ENCODE data around the gene CITED4.

DNA sequence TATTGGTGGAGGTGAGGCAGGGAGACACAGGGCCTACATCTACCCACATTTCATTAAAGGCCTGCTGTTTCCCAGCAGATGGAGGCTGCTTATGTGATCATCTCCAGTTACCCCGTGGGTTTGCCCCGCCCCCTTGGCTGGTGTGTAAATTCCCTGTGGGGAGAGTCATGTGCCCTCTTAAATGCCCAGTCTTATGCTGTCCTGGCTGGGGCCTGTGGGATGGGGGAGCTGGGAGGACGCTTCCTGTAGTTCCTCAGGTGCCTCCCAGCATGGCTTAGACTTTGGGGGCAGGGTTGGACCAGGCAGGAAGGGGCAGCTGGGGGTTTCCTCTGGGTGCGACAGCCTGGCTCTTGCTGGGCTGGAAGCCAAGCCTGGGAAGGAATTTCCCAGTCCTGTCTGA lies 15.5 kb upstream of the CITED4 start:
- TF ChIP-seq, protein P1, sequence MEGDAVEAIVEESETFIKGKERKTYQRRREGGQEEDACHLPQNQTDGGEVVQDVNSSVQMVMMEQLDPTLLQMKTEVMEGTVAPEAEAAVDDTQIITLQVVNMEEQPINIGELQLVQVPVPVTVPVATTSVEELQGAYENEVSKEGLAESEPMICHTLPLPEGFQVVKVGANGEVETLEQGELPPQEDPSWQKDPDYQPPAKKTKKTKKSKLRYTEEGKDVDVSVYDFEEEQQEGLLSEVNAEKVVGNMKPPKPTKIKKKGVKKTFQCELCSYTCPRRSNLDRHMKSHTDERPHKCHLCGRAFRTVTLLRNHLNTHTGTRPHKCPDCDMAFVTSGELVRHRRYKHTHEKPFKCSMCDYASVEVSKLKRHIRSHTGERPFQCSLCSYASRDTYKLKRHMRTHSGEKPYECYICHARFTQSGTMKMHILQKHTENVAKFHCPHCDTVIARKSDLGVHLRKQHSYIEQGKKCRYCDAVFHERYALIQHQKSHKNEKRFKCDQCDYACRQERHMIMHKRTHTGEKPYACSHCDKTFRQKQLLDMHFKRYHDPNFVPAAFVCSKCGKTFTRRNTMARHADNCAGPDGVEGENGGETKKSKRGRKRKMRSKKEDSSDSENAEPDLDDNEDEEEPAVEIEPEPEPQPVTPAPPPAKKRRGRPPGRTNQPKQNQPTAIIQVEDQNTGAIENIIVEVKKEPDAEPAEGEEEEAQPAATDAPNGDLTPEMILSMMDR (conservative IDR thresholded peaks at IDR 0.05; ENCODE audit: low read length), result no peak
- no peak for TF ChIP-seq EZH2phosphoT487 (IDR thresholded peaks at IDR 0.05; ENCODE audit: borderline replicate concordance, low read depth, low read length)
